ENCODE data around the gene PRDX5.

The PRDX5 gene

GRCh38 chr11:64297699-64298358, 20.1 kb upstream of the PRDX5 start:
- H3K4me3 ChIP-seq (ENCODE audit: low read depth in 1 of 5, low read length in 5 of 5), result no peak overlapping the region
- H3K36me3 ChIP-seq (ENCODE audit: control insufficient read depth in 5 of 5, insufficient read depth in 5 of 5, low read length in 5 of 5), result no peaks in the 10 kb centered on the region
- H3K9ac ChIP-seq (ENCODE audit: low read length in 5 of 5), result no peak overlapping the region
- H3K27me3 ChIP-seq (ENCODE audit: control insufficient read depth in 5 of 5, insufficient read depth in 4 of 5, low read length in 5 of 5), result peaks cover 36 to 59% (median 45%) of the 10 kb centered on the region in 5 donors
- H3K9me3 ChIP-seq (ENCODE audit: control insufficient read depth in 5 of 5, low read length in 5 of 5), result no peaks in the 10 kb centered on the region
- peaks cover 0 to 33% (median 22%) of the 10 kb centered on the region in 5 donors for H3K4me1 ChIP-seq (ENCODE audit: control insufficient read depth in 5 of 5, insufficient read depth in 5 of 5, low read length in 5 of 5)
- no peak overlapping the region for H3K27ac ChIP-seq (ENCODE audit: low read depth, low read length)

- H3K27ac ChIP-seq (ENCODE audit: low read depth, low read length), result no peak overlapping the region
- H3K4me3 ChIP-seq (ENCODE audit: low read depth in 1 of 5, low read length in 5 of 5), result peak overlapping the region; percentile 39 to 58 (median 54)
- H3K9me3 ChIP-seq (ENCODE audit: control insufficient read depth in 5 of 5, low read length in 5 of 5), result no peaks in the 10 kb centered on the region
- H3K36me3 ChIP-seq (ENCODE audit: control insufficient read depth in 5 of 5, insufficient read depth in 5 of 5, low read length in 5 of 5), result no peaks in the 10 kb centered on the region
- H3K9ac ChIP-seq (ENCODE audit: low read length in 5 of 5), result peak overlapping the region in 3 of 5 donors; percentile 40 to 68 (median 53)
- peaks cover 29 to 49% (median 36%) of the 10 kb centered on the region in 5 donors for H3K27me3 ChIP-seq (ENCODE audit: control insufficient read depth in 5 of 5, insufficient read depth in 4 of 5, low read length in 5 of 5)
- peaks cover 0 to 39% (median 27%) of the 10 kb centered on the region in 5 donors for H3K4me1 ChIP-seq (ENCODE audit: control insufficient read depth in 5 of 5, insufficient read depth in 5 of 5, low read length in 5 of 5)
These were observed 18.7 kb upstream of the PRDX5 start for GRCh38 chr11:64298966-64299846.

GRCh38 chr11:64299847-64300648, 17.9 kb upstream of the PRDX5 start, which contains the start of gene CATSPERZ:
TSS of gene CATSPERZ (plus strand) at chr11:64300358. CDS start at chr11:64300411, 53 bp downstream.
- H3K9me3 ChIP-seq (ENCODE audit: control insufficient read depth in 5 of 5, low read length in 5 of 5), result no peaks in the 10 kb centered on the region
- no peaks in the 10 kb centered on the region for H3K36me3 ChIP-seq (ENCODE audit: control insufficient read depth in 5 of 5, insufficient read depth in 5 of 5, low read length in 5 of 5)
- H3K27me3 ChIP-seq (ENCODE audit: control insufficient read depth in 5 of 5, insufficient read depth in 4 of 5, low read length in 5 of 5), result peaks cover 28 to 43% (median 36%) of the 10 kb centered on the region in 5 donors
- H3K4me1 ChIP-seq (ENCODE audit: control insufficient read depth in 5 of 5, insufficient read depth in 5 of 5, low read length in 5 of 5), result peaks cover 0 to 45% (median 32%) of the 10 kb centered on the region in 5 donors
- peak within 1 kb of the TSS in 3 of 5 donors; percentile 40 to 68 (median 53) for H3K9ac ChIP-seq (ENCODE audit: low read length in 5 of 5)
- H3K27ac ChIP-seq (ENCODE audit: low read depth, low read length), result no peak within 1 kb of the TSS
- peak within 1 kb of the TSS; percentile 40 to 58 (median 54) for H3K4me3 ChIP-seq (ENCODE audit: low read depth in 1 of 5, low read length in 5 of 5)

- no peaks in the 10 kb centered on the region for H3K9me3 ChIP-seq (ENCODE audit: control insufficient read depth in 5 of 5, low read length in 5 of 5)
- H3K27ac ChIP-seq (ENCODE audit: low read depth, low read length), result no peak overlapping the region
- H3K27me3 ChIP-seq (ENCODE audit: control insufficient read depth in 5 of 5, insufficient read depth in 4 of 5, low read length in 5 of 5), result peaks cover under 1 to 13% (median 10%) of the 10 kb centered on the region in 5 donors
- H3K36me3 ChIP-seq (ENCODE audit: control insufficient read depth in 5 of 5, insufficient read depth in 5 of 5, low read length in 5 of 5), result peaks cover 0 to 8% (median 3%) of the 10 kb centered on the region in 5 donors
- peak overlapping the region in 1 of 5 donors; percentile 75 for H3K4me3 ChIP-seq (ENCODE audit: low read depth in 1 of 5, low read length in 5 of 5)
- peaks cover 2 to 58% (median 49%) of the 10 kb centered on the region in 5 donors for H3K4me1 ChIP-seq (ENCODE audit: control insufficient read depth in 5 of 5, insufficient read depth in 5 of 5, low read length in 5 of 5)
- peak overlapping the region in 1 of 5 donors; percentile 65 for H3K9ac ChIP-seq (ENCODE audit: low read length in 5 of 5)
These were observed 14.6 kb upstream of the PRDX5 start for GRCh38 chr11:64303109-64304031.

GRCh38 chr11:64304032-64304315, 13.9 kb upstream of the PRDX5 start:
- H3K27me3 ChIP-seq (ENCODE audit: control insufficient read depth in 5 of 5, insufficient read depth in 4 of 5, low read length in 5 of 5), result peaks cover 0 to 13% (median 8%) of the 10 kb centered on the region in 5 donors
- no peaks in the 10 kb centered on the region for H3K9me3 ChIP-seq (ENCODE audit: control insufficient read depth in 5 of 5, low read length in 5 of 5)
- peak overlapping the region in 2 of 5 donors; percentile 65 to 74 for H3K9ac ChIP-seq (ENCODE audit: low read length in 5 of 5)
- peak overlapping the region; percentile 67 to 76 (median 75) for H3K4me3 ChIP-seq (ENCODE audit: low read depth in 1 of 5, low read length in 5 of 5)
- H3K36me3 ChIP-seq (ENCODE audit: control insufficient read depth in 5 of 5, insufficient read depth in 5 of 5, low read length in 5 of 5), result peaks cover 0 to 8% (median 3%) of the 10 kb centered on the region in 5 donors
- peak overlapping the region; percentile 89 for H3K27ac ChIP-seq (ENCODE audit: low read depth, low read length)
- peaks cover 2 to 56% (median 48%) of the 10 kb centered on the region in 5 donors for H3K4me1 ChIP-seq (ENCODE audit: control insufficient read depth in 5 of 5, insufficient read depth in 5 of 5, low read length in 5 of 5)

- Histone ChIP-seq H3K4me3 (ENCODE audit: low read depth in 1 of 5, low read length in 5 of 5) (peak overlapping the region; percentile 67 to 76 (median 75)), H3K27ac (ENCODE audit: low read depth, low read length) (peak overlapping the region; percentile 89), H3K4me1 (ENCODE audit: control insufficient read depth in 5 of 5, insufficient read depth in 5 of 5, low read length in 5 of 5) (peaks cover 2 to 50% (median 43%) of the 10 kb centered on the region in 5 donors), H3K27me3 (ENCODE audit: control insufficient read depth in 5 of 5, insufficient read depth in 4 of 5, low read length in 5 of 5) (peaks cover 0 to 13% (median 8%) of the 10 kb centered on the region in 5 donors), H3K9me3 (ENCODE audit: control insufficient read depth in 5 of 5, low read length in 5 of 5) (no peaks in the 10 kb centered on the region), H3K36me3 (ENCODE audit: control insufficient read depth in 5 of 5, insufficient read depth in 5 of 5, low read length in 5 of 5) (peaks cover 0 to 8% (median 3%) of the 10 kb centered on the region in 5 donors), H3K9ac (ENCODE audit: low read length in 5 of 5) (peak overlapping the region in 4 of 5 donors; percentile 60 to 78 (median 70))
These were observed 13.4 kb upstream of the PRDX5 start for GRCh38 chr11:64304316-64305072.

- Histone ChIP-seq H3K27ac (ENCODE audit: low read depth, low read length) (peak within 1 kb of the TSS; percentile 89), H3K36me3 (ENCODE audit: control insufficient read depth in 5 of 5, insufficient read depth in 5 of 5, low read length in 5 of 5) (peaks cover 0 to 8% (median 3%) of the 10 kb centered on the region in 5 donors), H3K9me3 (ENCODE audit: control insufficient read depth in 5 of 5, low read length in 5 of 5) (no peaks in the 10 kb centered on the region), H3K27me3 (ENCODE audit: control insufficient read depth in 5 of 5, insufficient read depth in 4 of 5, low read length in 5 of 5) (peaks cover 0 to 7% (median 3%) of the 10 kb centered on the region in 5 donors), H3K4me3 (ENCODE audit: low read depth in 1 of 5, low read length in 5 of 5) (peak within 1 kb of the TSS; percentile 72 to 80 (median 76)), H3K9ac (ENCODE audit: low read length in 5 of 5) (peak within 1 kb of the TSS; percentile 26 to 83 (median 78)), H3K4me1 (ENCODE audit: control insufficient read depth in 5 of 5, insufficient read depth in 5 of 5, low read length in 5 of 5) (peaks cover 2 to 43% (median 36%) of the 10 kb centered on the region in 5 donors)
These were observed 12.7 kb upstream of the PRDX5 start, which contains the start of gene ESRRA for GRCh38 chr11:64305075-64305690. TSS of gene ESRRA (plus strand) at chr11:64305524. CDS start at chr11:64307180, 1,656 bp downstream.
